ENCODE data around the gene NXF2B. TPM values are rescaled to one million over a fixed set of nuclear protein-coding genes. Genes with fewer than 3 reads are reported as not detected.
A peak's percentile ranks its signal among the peaks of the same experiment; 100 is the strongest.
"Not testable (repeated sequence)": the region's sequence is repeated elsewhere in the genome, so short reads cannot be mapped to it uniquely, and the experiment has no call there.

NXF2B gene
- not detected for total RNA-seq
- not detected for polyA plus RNA-seq
- long read RNA-seq, donor 1, result 0 reads
- long read RNA-seq, donor 2, result 0 reads

- DNase-seq, result not testable (repeated sequence)
Measured at GRCh38 chrX:102439908-102440307, at the start of gene NXF2B. Gene NXF2B, minus strand, starts transcription at chrX:102440008. Its CDS starts 59,972 bp downstream, at chrX:102380036.

GRCh38 chrX:102478765-102479164 is 39.0 kb upstream of the NXF2B start:
- WGBS, 5 donors, result 58 to 70% (median 63%) methylated on average over 2 of the region's 5 CpGs; no CpG with 5 or more reads in 2 of the 5 donors

More at GRCh38 chrX:102439908-102440307, at the start of gene NXF2B:
- H3K4me1 ChIP-seq; H3K27me3 ChIP-seq (replicated peaks in 1 of 7); H3K27ac ChIP-seq; H3K4me3 ChIP-seq; H3K36me3 ChIP-seq; H3K9me3 ChIP-seq; intact Hi-C loops (cut with DNase I; ENCODE audit: low total_unique reads): not testable (repeated sequence)
- no CpG with 5 or more reads among the region's 11 CpGs for WGBS, 5 donors

GRCh38 chrX:102471762-102472220 is 32.0 kb upstream of the NXF2B start, which contains the start of gene TCP11X2:
Gene TCP11X2, minus strand, starts transcription at chrX:102471812.
- H3K27me3 ChIP-seq (replicated peaks in 1 of 7); H3K36me3 ChIP-seq; H3K4me1 ChIP-seq; H3K9me3 ChIP-seq; H3K4me3 ChIP-seq; intact Hi-C loops (cut with DNase I; ENCODE audit: low total_unique reads); H3K27ac ChIP-seq: not testable (repeated sequence)
- DNase-seq, result peak; percentile 59
- WGBS, 5 donors, result 54 to 86% (median 61%) methylated on average over 5 to 7 of the region's 17 CpGs

More at GRCh38 chrX:102478765-102479164, 39.0 kb upstream of the NXF2B start:
- intact Hi-C loops (cut with DNase I; ENCODE audit: low total_unique reads); H3K4me3 ChIP-seq; H3K9me3 ChIP-seq; H3K27me3 ChIP-seq (replicated peaks in 1 of 7); H3K27ac ChIP-seq; H3K4me1 ChIP-seq; H3K36me3 ChIP-seq; DNase-seq: not testable (repeated sequence)

GRCh38 chrX:102470215-102470614 is 30.4 kb upstream of the NXF2B start:
- H3K4me1 ChIP-seq; H3K4me3 ChIP-seq; intact Hi-C loops (cut with DNase I; ENCODE audit: low total_unique reads); H3K27ac ChIP-seq; H3K36me3 ChIP-seq; DNase-seq; H3K27me3 ChIP-seq (replicated peaks in 1 of 7); H3K9me3 ChIP-seq: not testable (repeated sequence)
- WGBS, 5 donors, result no CpG with 5 or more reads among the region's 3 CpGs

- H3K27ac ChIP-seq; H3K36me3 ChIP-seq; H3K9me3 ChIP-seq; H3K4me1 ChIP-seq; intact Hi-C loops (cut with DNase I; ENCODE audit: low total_unique reads); DNase-seq; H3K27me3 ChIP-seq (replicated peaks in 1 of 7); H3K4me3 ChIP-seq: not testable (repeated sequence)
- no CpG with 5 or more reads among the region's 4 CpGs for WGBS, 5 donors
Measured at GRCh38 chrX:102458615-102459014, 18.8 kb upstream of the NXF2B start.

GRCh38 chrX:102414493-102414892 is 25.3 kb downstream of the NXF2B start:
- intact Hi-C loops (cut with DNase I; ENCODE audit: low total_unique reads); DNase-seq; H3K36me3 ChIP-seq; H3K9me3 ChIP-seq; H3K27me3 ChIP-seq (replicated peaks in 1 of 7); H3K4me1 ChIP-seq; H3K4me3 ChIP-seq; H3K27ac ChIP-seq: not testable (repeated sequence)
- WGBS, 5 donors, result no CpG with 5 or more reads among the region's 4 CpGs

- Histone ChIP-seq H3K27me3 (replicated peaks in 1 of 7) (peaks cover 0 to 7% (median 0%) of the 10 kb centered on the region in 7 donors), H3K9me3 (peaks cover 0 to 5% (median 0%) of the 10 kb centered on the region in 8 donors), H3K4me1 (no peaks in the 10 kb centered on the region), H3K4me3 (no peak overlapping the region), H3K27ac (no peak overlapping the region), H3K36me3 (no peaks in the 10 kb centered on the region)
- TF ChIP-seq CTCF (IDR thresholded peaks at IDR 0.05 in 8 of 11, conservative IDR thresholded peaks at IDR 0.05 in 3 of 11), result peak in 10 of 11 experiments; percentile 27 to 87 (median 72)
- TF ChIP-seq POLR2AphosphoS5 (IDR thresholded peaks at IDR 0.05), result no peak
- WGBS, 5 donors, result 27 to 32% (median 31%) methylated on average over 3 of the region's 3 CpGs
- peak; percentile 71 for DNase-seq
- intact Hi-C loops (cut with DNase I; ENCODE audit: low total_unique reads), result no loop called here
Measured at GRCh38 chrX:102345916-102346315, 93.9 kb downstream of the NXF2B start.
